HepG2 (cell line): ENCODE measurements around the gene ABCC3. TPM values are rescaled to one million over a fixed set of nuclear protein-coding genes. Genes with fewer than 3 reads are reported as not detected.

Experiments
- EZH2 ChIP-seq: conservative IDR thresholded peaks from 2 replicates; pipeline ENCODE4 v1.6.1; 2012; ENCODE audit warnings: mild to moderate bottlenecking, low read depth, low read length, moderate library complexity
- JUND ChIP-seq: sonication (generic); formaldehyde crosslinking; IDR thresholded peaks from 2 replicates; pipeline ENCODE4 v1.8.0; 2022; ENCODE audit warnings: mild to moderate bottlenecking, missing genetic modification reagents
- NR2F6 ChIP-seq, 2 experiments: IDR thresholded peaks; 2 replicates each; pipeline ENCODE4 v1.6.1; 2016; ENCODE audit warnings: antibody characterized with exemption in 1 of 2, mild to moderate bottlenecking in 1 of 2
- RFXANK ChIP-seq: IDR thresholded peaks from 2 replicates; pipeline ENCODE4 v1.6.1; 2016
- STAG1 ChIP-seq: sonication (generic); formaldehyde crosslinking; IDR thresholded peaks from 2 replicates; pipeline ENCODE4 v1.4.0; 2020; ENCODE audit warnings: missing genetic modification reagents
- ZBTB40 ChIP-seq, 2 experiments: fragments of 450-650 bp in 1 of 2; sonication (generic) in 1 of 2; formaldehyde crosslinking in 1 of 2; IDR thresholded peaks; 2 replicates each; pipeline versions ENCODE4 v1.6.1 to v1.8.0; 2016 to 2022; ENCODE audit warnings: antibody characterized with exemption in 1 of 2, mild to moderate bottlenecking in 1 of 2, missing genetic modification reagents in 1 of 2
- ZEB1 ChIP-seq: IDR thresholded peaks from 2 replicates; pipeline ENCODE4 v1.6.1; 2012; ENCODE audit warnings: mild to moderate bottlenecking, low read depth, inconsistent platforms; ENCODE audit not compliant: insufficient replicate concordance
- ZFX ChIP-seq: sonication (generic); formaldehyde crosslinking; IDR thresholded peaks from 2 replicates; pipeline ENCODE4 v1.4.0; 2020; ENCODE audit warnings: mild to moderate bottlenecking, low read depth, missing genetic modification reagents, moderate library complexity
- ZNF234 ChIP-seq: sonication (generic); formaldehyde crosslinking; conservative IDR thresholded peaks from 2 replicates; pipeline ENCODE4 v1.5.1; 2020; ENCODE audit warnings: mild to moderate bottlenecking, missing genetic modification reagents
- ZNF484 ChIP-seq: sonication (generic); formaldehyde crosslinking; IDR thresholded peaks from 2 replicates; pipeline ENCODE4 v1.5.1; 2020; ENCODE audit warnings: mild to moderate bottlenecking, low read depth, missing genetic modification reagents, borderline replicate concordance
- ZNF687 ChIP-seq: sonication (generic); formaldehyde crosslinking; IDR thresholded peaks from 2 replicates; pipeline ENCODE4 v1.5.1; 2020; ENCODE audit warnings: mild to moderate bottlenecking, missing genetic modification reagents, moderate library complexity
- ZNF772 ChIP-seq: sonication (generic); formaldehyde crosslinking; IDR thresholded peaks from 2 replicates; pipeline ENCODE4 v1.5.0; 2020; ENCODE audit warnings: mild to moderate bottlenecking, missing genetic modification reagents
- polyA plus RNA-seq, 8 experiments: library from polyadenylated mRNA; depleted of rRNA in 3 of 8; stranded (reverse) in 7 of 8; unstranded in 1 of 8; fragments of >200 nt; fragmentation: Illumina TruSeq in 4 of 8; extraction: Trizol in 4 of 8; gene quantifications; 2 replicates each; pipeline versions ENCODE4 v1.2.1 to v1.2.3, GENCODE V29; 2011 to 2016; ENCODE audit warnings: low read depth in 4 of 8, missing spikeins in 1 of 8, mixed read lengths in 1 of 8; ENCODE audit not compliant: insufficient read depth in 1 of 8
- total RNA-seq, 5 experiments: library from RNA; depleted of rRNA; stranded (reverse); fragments of >200 nt; fragmentation: Illumina TruSeq; extraction: Trizol; gene quantifications; 2 replicates each; pipeline ENCODE4 v1.2.3, GENCODE V29; 2016; ENCODE audit warnings: low read depth in 1 of 5
- TF ChIP-seq, protein P1 (sequence below): IDR thresholded peaks from 2 replicates; pipeline ENCODE4 v1.6.1; 2016; ENCODE audit warnings: mild to moderate bottlenecking, missing biosample characterization, missing genetic modification reagents

Gene ABCC3
- total and polyA plus RNA-seq, 2 of the 13 experiments (the other 11 are each of a cell fraction or from before 2014, with no cell fraction given): 25.2 to 50.7 TPM

DNA sequence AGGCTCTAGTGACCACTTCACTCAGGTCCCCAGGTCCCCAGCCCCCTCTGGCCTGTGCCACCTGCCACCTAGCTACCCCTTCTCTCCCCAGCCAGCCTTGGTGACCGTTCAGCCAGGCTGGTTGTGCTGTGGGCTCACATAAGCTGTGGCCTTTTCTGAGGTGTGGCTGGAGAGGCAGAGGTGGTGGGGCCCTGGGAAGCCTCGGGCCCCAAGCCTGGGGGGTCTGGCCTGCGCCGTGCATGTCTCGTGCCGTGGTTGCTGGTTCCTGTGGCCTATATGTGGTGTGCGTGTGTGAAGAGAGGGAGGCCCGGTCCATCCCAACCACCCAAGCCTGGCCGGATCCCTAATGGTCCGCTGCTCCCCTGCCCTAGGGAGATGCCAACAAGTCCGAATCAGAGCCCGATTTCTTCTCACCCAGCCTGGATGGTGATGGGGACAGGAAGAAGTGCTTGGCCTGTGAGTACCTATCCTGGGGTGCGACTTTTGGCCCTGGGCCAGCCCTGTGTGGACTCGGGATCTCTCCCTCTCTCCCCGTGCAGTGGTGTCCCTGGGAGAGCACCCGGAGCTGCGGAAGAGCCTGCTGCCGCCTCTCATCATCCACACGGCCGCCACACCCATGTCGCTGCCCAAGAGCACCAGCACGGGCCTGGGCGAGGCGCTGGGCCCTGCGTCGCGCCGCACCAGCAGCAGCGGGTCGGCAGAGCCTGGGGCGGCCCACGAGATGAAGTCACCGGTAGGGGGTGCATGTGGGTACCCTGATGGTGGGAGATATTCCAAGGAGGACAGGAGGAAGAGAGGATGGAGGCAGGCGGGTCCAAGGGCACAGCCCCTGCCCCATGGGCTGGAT, 38.3 kb upstream of the ABCC3 start (continued):
- TF ChIP-seq ZNF687 (CRISPR knock-in tag) (peak; percentile 32; the same call in 1 of the 2 replicates), ZFX (CRISPR knock-in tag) (0 out of 2 replicates have a peak, but pooled peaks have one; percentile 19), EZH2 (peak; percentile 93), ZNF234 (CRISPR knock-in tag) (no peak), RFXANK (no peak), STAG1 (CRISPR knock-in tag) (peak; percentile 59), ZNF484 (CRISPR knock-in tag) (no peak), ZBTB40 (IDR thresholded peaks at IDR 0.05) (no peak), ZBTB40 (CRISPR knock-in tag; IDR thresholded peaks at IDR 0.05) (no peak), ZEB1 (no peak), ZNF772 (CRISPR knock-in tag) (no peak), JUND (CRISPR knock-in tag) (no peak), NR2F6 (IDR thresholded peaks at IDR 0.05) (no peak), NR2F6 (CRISPR knock-in tag; IDR thresholded peaks at IDR 0.05) (no peak)
- TF ChIP-seq, protein P1, sequence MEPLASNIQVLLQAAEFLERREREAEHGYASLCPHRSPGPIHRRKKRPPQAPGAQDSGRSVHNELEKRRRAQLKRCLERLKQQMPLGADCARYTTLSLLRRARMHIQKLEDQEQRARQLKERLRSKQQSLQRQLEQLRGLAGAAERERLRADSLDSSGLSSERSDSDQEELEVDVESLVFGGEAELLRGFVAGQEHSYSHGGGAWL: peak; percentile 48; the same call in 1 of the 2 replicates
